H1 (cell line): ENCODE results near the gene TECTB. TPM values are rescaled to one million over a fixed set of nuclear protein-coding genes. Genes with fewer than 3 reads are reported as not detected.

ENCODE experiments used
- CTCF ChIA-PET: fragments of 300-600 bp; sonication (Branson Sonifier 250); formaldehyde crosslinking; loops from one replicate; lab custom pipeline; 2021; ENCODE audit not compliant: partially characterized antibody; lab: Charles Lee
- POLR2A ChIA-PET: fragments of 300-600 bp; sonication (Branson Sonifier 250); formaldehyde crosslinking; loops from one replicate; lab custom pipeline; 2021; ENCODE audit warnings: inconsistent platforms; ENCODE audit not compliant: partially characterized antibody; lab: Charles Lee
- DNase-seq, 2 experiments: peaks; one replicate each; pipeline versions ENCODE4 v3.0.0 to v3.0.0-alpha.2; 2010 to 2022; ENCODE audit warnings: low spot score in 2 of 2, low read depth in 1 of 2, mixed read lengths in 1 of 2
- FAIRE-seq: peaks from 2 replicates; lab custom pipeline; 2011; peaks lifted over from hg19 to GRCh38; lab: Jason Lieb, UNC
- H2AFZ ChIP-seq: 2 replicates; pipeline ENCODE4 v1.8.1; 2012; ENCODE audit warnings: low read length, inconsistent platforms
- H2AK5ac ChIP-seq: 2 replicates; pipeline ENCODE4 v1.6.1; 2013; ENCODE audit warnings: low read depth, low read length
- H2BK120ac ChIP-seq: replicated peaks from 2 replicates; pipeline ENCODE3; 2013; ENCODE audit warnings: low read depth, low read length, inconsistent platforms
- H2BK12ac ChIP-seq: 2 replicates; pipeline ENCODE4 v1.6.1; 2013; ENCODE audit warnings: low read depth, low read length
- H2BK15ac ChIP-seq: 2 replicates; pipeline ENCODE4 v1.6.1; 2013; ENCODE audit warnings: low read length
- H2BK20ac ChIP-seq: 2 replicates; pipeline ENCODE4 v1.6.1; 2013; ENCODE audit warnings: low read length
- H2BK5ac ChIP-seq: 2 replicates; pipeline ENCODE4 v1.6.1; 2013; ENCODE audit warnings: low read depth, low read length
- H3K14ac ChIP-seq: 2 replicates; pipeline ENCODE4 v1.6.1; 2013; ENCODE audit warnings: inconsistent platforms; ENCODE audit not compliant: insufficient read length
- H3K18ac ChIP-seq: 2 replicates; pipeline ENCODE4 v1.6.1; 2013; ENCODE audit warnings: low read length; ENCODE audit errors: extremely low read depth
- H3K23ac ChIP-seq: 2 replicates; pipeline ENCODE4 v1.6.1; 2013; ENCODE audit warnings: inconsistent platforms; ENCODE audit not compliant: insufficient read length
- H3K23me2 ChIP-seq: 2 replicates; pipeline ENCODE4 v1.6.1; 2013; ENCODE audit warnings: low read depth, low read length
- H3K27ac ChIP-seq: 2 replicates; pipeline ENCODE4 v1.6.1; 2011; ENCODE audit warnings: low read depth, low read length, inconsistent platforms
- H3K27me3 ChIP-seq, 4 experiments: replicated peaks in 1 of 4; 1 replicate in 1 of 4; 2 replicates in 3 of 4; pipeline versions ENCODE4 v1.6.1 to v1.8.1; 2011 to 2013; ENCODE audit warnings: low read length in 3 of 4, mild to moderate bottlenecking in 3 of 4, inconsistent platforms in 2 of 4, mixed read lengths in 2 of 4, moderate library complexity in 1 of 4; ENCODE audit not compliant: control insufficient read depth in 3 of 4, insufficient read depth in 3 of 4; ENCODE audit errors: extremely low read depth in 1 of 4
- H3K36me3 ChIP-seq, 4 experiments: 2 replicates each; pipeline versions ENCODE4 v1.6.1 to v1.8.1; 2011 to 2013; ENCODE audit warnings: mild to moderate bottlenecking in 4 of 4, low read length in 3 of 4, moderate library complexity in 2 of 4, control low read depth in 1 of 4, inconsistent platforms in 1 of 4; ENCODE audit not compliant: insufficient read depth in 4 of 4, control insufficient read depth in 2 of 4
- H3K4ac ChIP-seq: replicated peaks from 2 replicates; pipeline ENCODE3; 2013; ENCODE audit warnings: low read length, low read depth, mixed read lengths, inconsistent platforms; ENCODE audit not compliant: insufficient read length
- H3K4me1 ChIP-seq, 4 experiments: replicated peaks in 1 of 4; 1 replicate in 1 of 4; 2 replicates in 3 of 4; pipeline versions ENCODE4 v1.6.1 to v1.8.1; 2011 to 2013; ENCODE audit warnings: low read length in 3 of 4, inconsistent platforms in 2 of 4, mixed read lengths in 1 of 4; ENCODE audit not compliant: insufficient read depth in 4 of 4, control insufficient read depth in 3 of 4
- H3K4me2 ChIP-seq, 2 experiments: 2 replicates each; pipeline versions ENCODE4 v1.6.1 to v1.8.1; 2011 to 2013; ENCODE audit warnings: low read depth in 2 of 2, low read length in 2 of 2, control low read depth in 1 of 2, inconsistent platforms in 1 of 2, mild to moderate bottlenecking in 1 of 2; ENCODE audit not compliant: insufficient read depth in 1 of 2
- H3K4me3 ChIP-seq, 4 experiments: fragments of 200-600, 300-600 bp in 1 of 4; sonication (generic), shearing (Covaris generic), sonication (Bioruptor Twin) in 1 of 4; 2 replicates each; pipeline versions ENCODE4 v1.5.1 to v1.8.1; 2011 to 2016; ENCODE audit warnings: low read length in 4 of 4, low read depth in 3 of 4, control low read depth in 2 of 4, inconsistent platforms in 2 of 4, mild to moderate bottlenecking in 2 of 4, mixed read lengths in 1 of 4, moderate library complexity in 1 of 4; ENCODE audit not compliant: insufficient read depth in 2 of 4; ENCODE audit errors: extremely low read depth in 1 of 4
- H3K56ac ChIP-seq: replicated peaks from 2 replicates; pipeline ENCODE3; 2013; ENCODE audit warnings: low read depth, mild to moderate bottlenecking, mixed read lengths, low read length, inconsistent platforms; ENCODE audit not compliant: insufficient read length
- H3K79me1 ChIP-seq: 2 replicates; pipeline ENCODE4 v1.6.1; 2013; ENCODE audit warnings: low read depth, low read length, control low read depth
- H3K79me2 ChIP-seq, 2 experiments: 2 replicates each; pipeline versions ENCODE4 v1.6.1 to v1.8.1; 2012 to 2013; ENCODE audit warnings: low read length in 2 of 2, mild to moderate bottlenecking in 2 of 2, inconsistent platforms in 1 of 2; ENCODE audit not compliant: insufficient read depth in 2 of 2, control insufficient read depth in 1 of 2
- H3K9ac ChIP-seq, 4 experiments: replicated peaks in 1 of 4; 1 replicate in 1 of 4; 2 replicates in 3 of 4; pipeline versions ENCODE4 v1.6.1 to v1.8.1; 2011 to 2013; ENCODE audit warnings: low read depth in 3 of 4, low read length in 3 of 4, control low read depth in 2 of 4, mild to moderate bottlenecking in 2 of 4, moderate library complexity in 2 of 4, inconsistent platforms in 1 of 4; ENCODE audit errors: extremely low read depth in 1 of 4
- H3K9me3 ChIP-seq, 2 experiments: 2 replicates each; pipeline versions ENCODE4 v1.6.1 to v1.8.1; 2012 to 2013; ENCODE audit warnings: mild to moderate bottlenecking in 2 of 2, moderate library complexity in 2 of 2, control low read depth in 1 of 2, inconsistent platforms in 1 of 2, low read depth in 1 of 2, low read length in 1 of 2, mixed read lengths in 1 of 2; ENCODE audit not compliant: insufficient read depth in 2 of 2
- H4K20me1 ChIP-seq, 2 experiments: replicated peaks in 1 of 2; 2 replicates each; pipeline versions ENCODE3 to v1.8.1; 2011 to 2013; ENCODE audit warnings: inconsistent platforms in 2 of 2, low read length in 2 of 2, mild to moderate bottlenecking in 1 of 2; ENCODE audit not compliant: insufficient read depth in 2 of 2, control insufficient read depth in 1 of 2
- H4K5ac ChIP-seq: 2 replicates; pipeline ENCODE4 v1.6.1; 2013; ENCODE audit warnings: low read length, low read depth, mixed read lengths, inconsistent platforms; ENCODE audit not compliant: insufficient read length
- H4K8ac ChIP-seq: 2 replicates; pipeline ENCODE4 v1.8.0; 2013; ENCODE audit warnings: mild to moderate bottlenecking, moderate library complexity, low read length, inconsistent platforms; ENCODE audit not compliant: insufficient read depth; ENCODE audit errors: extremely low read depth
- H4K91ac ChIP-seq: replicated peaks from 2 replicates; pipeline ENCODE3; 2013; ENCODE audit warnings: low read length, mixed read lengths, inconsistent platforms; ENCODE audit not compliant: insufficient read length
- CEBPB ChIP-seq: IDR thresholded peaks from 2 replicates; pipeline ENCODE4 v1.6.1; 2012; ENCODE audit warnings: low read depth, low read length
- JUND ChIP-seq: IDR thresholded peaks from 2 replicates; pipeline ENCODE4 v1.6.1; 2011; ENCODE audit warnings: mild to moderate bottlenecking, improper control_type of control experiment, low read length
- MAFK ChIP-seq: IDR thresholded peaks from 2 replicates; pipeline ENCODE4 v1.6.1; 2012; ENCODE audit warnings: low read depth, mild to moderate bottlenecking, improper control_type of control experiment, low read length
- WGBS, 2 experiments: shearing (Covaris generic) in 1 of 2; methylation state at CpG; one replicate each; pipeline versions ENCODE4 v1.1.6 to v1.1.7; 2013 to 2015; ENCODE audit warnings: low lambda C conversion rate in 2 of 2, mixed read lengths in 2 of 2, inconsistent platforms in 1 of 2, low coverage in 1 of 2, missing lambda C conversion rate in 1 of 2; ENCODE audit not compliant: insufficient replicate concordance in 2 of 2, insufficient coverage in 1 of 2, insufficient read length in 1 of 2; ENCODE audit errors: extremely low coverage in 1 of 2, missing lambda C conversion rate in 1 of 2; 5-methylcytosine and 5-hydroxymethylcytosine counted together
- polyA plus RNA-seq, 7 experiments: library from polyadenylated mRNA; depleted of rRNA in 3 of 7; stranded (reverse) in 5 of 7; unstranded in 2 of 7; fragments of >200 nt in 5 of 7; fragments of 200-250 nt in 2 of 7; gene quantifications; 1 replicate in 5 of 7; 2 replicates in 1 of 7; 4 replicates in 1 of 7; pipeline versions ENCODE4 v1.2.1 to v1.2.3, GENCODE V29; 2011 to 2013; ENCODE audit warnings: missing spikeins in 2 of 7, mixed read lengths in 2 of 7
- total RNA-seq: library from RNA; stranded (reverse); fragmentation: NEBNext Ultra II Directional; extraction: Animal tissue kit (Norgen Biotek cat#: 25700); gene quantifications from 2 replicates; pipeline ENCODE4 v1.2.1, GENCODE V29; 2021

The TECTB gene
- total and polyA plus RNA-seq, 2 of the 8 experiments (the other 6 are each of a cell fraction or from before 2014, with no cell fraction given) = not detected

DNA sequence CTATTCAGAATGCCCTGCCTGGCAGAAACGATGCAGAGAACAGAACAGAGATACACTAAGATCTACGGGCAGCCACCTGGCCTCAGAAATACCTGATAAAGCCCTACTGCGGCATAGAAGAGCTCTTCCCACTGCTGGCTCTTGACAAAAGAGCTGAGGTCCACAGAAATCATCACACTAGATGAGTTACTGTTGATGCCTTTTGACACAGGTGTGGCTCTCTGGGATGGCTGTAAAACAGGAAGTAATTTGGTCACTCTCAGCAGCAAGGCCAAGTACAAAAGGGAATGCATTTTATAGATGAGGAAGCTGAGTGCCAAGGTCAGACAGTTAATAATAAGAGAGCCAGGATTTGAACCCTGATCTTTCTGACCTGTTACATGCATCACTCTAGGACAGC lies 55.8 kb downstream of the TECTB start:
- no peak overlapping the region for H4K5ac ChIP-seq
- H3K4me3 ChIP-seq = no peak overlapping the region
- CTCF ChIA-PET = interaction anchor here (0.8 to 1.4 kb wide), 4 partner anchors 15 to 202 kb away, joined by 3 to 5 read pairs (median 3); no protein-coding TSS in a partner anchor
- no peaks in the 10 kb centered on the region for H3K9me3 ChIP-seq
- TF ChIP-seq CEBPB = no peak
- TF ChIP-seq JUND = no peak
- no peak for TF ChIP-seq MAFK
- no peak overlapping the region for H4K8ac ChIP-seq
- H4K91ac ChIP-seq = no peak overlapping the region
- no peak overlapping the region for H3K56ac ChIP-seq
- H3K27me3 ChIP-seq = no peaks in the 10 kb centered on the region
- H3K4ac ChIP-seq = no peak overlapping the region
- H2BK15ac ChIP-seq = no peak overlapping the region
- H2BK20ac ChIP-seq = no peak overlapping the region
- H2AK5ac ChIP-seq = no peak overlapping the region
- H2BK12ac ChIP-seq = no peak overlapping the region
- no peak overlapping the region for H3K18ac ChIP-seq
- FAIRE-seq = no peak
- no peak overlapping the region for H3K9ac ChIP-seq
- H3K79me1 ChIP-seq = no peaks in the 10 kb centered on the region
- POLR2A ChIA-PET = no interaction called here
- no peaks in the 10 kb centered on the region for H3K79me2 ChIP-seq
- H4K20me1 ChIP-seq = no peaks in the 10 kb centered on the region
- H3K27ac ChIP-seq = no peak overlapping the region
- H2AFZ ChIP-seq = no peak overlapping the region
- WGBS, 2 experiments = 93% methylated on average over 3 of the region's 3 CpGs; no CpG with 5 or more reads in 1 of the 2 experiments
- no peaks in the 10 kb centered on the region for H3K4me1 ChIP-seq
- no peaks in the 10 kb centered on the region for H3K36me3 ChIP-seq
- no peak overlapping the region for H3K14ac ChIP-seq
- no peak overlapping the region for H2BK120ac ChIP-seq
- no peak overlapping the region for H2BK5ac ChIP-seq
- no peak overlapping the region for H3K4me2 ChIP-seq
- no peaks in the 10 kb centered on the region for H3K23me2 ChIP-seq
- no peak for DNase-seq
- H3K23ac ChIP-seq = no peak overlapping the region
